ENCODE measurements around the gene PPP1CA.
A peak's percentile ranks its signal among the peaks of the same experiment; 100 is the strongest.

Gene PPP1CA

GRCh38 chr11:67437809-67438157 lies 36.1 kb upstream of the PPP1CA start:
- DNase-seq (no peak), ATAC-seq (no peak)
- Mint-ChIP-seq H3K4me1 (peaks cover 66% of the 10 kb centered on the region), H3K4me3 (peak overlapping the region; percentile 94), H3K36me3 (ENCODE audit: low read depth) (peaks cover 27% of the 10 kb centered on the region), H3K9me3 (no peaks in the 10 kb centered on the region), H3K27me3 (no peaks in the 10 kb centered on the region), H3K27ac (peak overlapping the region; percentile 89)

- Mint-ChIP-seq H3K4me3 (peak within 1 kb of the TSS; percentile 94), H3K9me3 (no peaks in the 10 kb centered on the region), H3K4me1 (peaks cover 68% of the 10 kb centered on the region), H3K27me3 (no peaks in the 10 kb centered on the region), H3K27ac (peak within 1 kb of the TSS; percentile 91), H3K36me3 (ENCODE audit: low read depth) (peaks cover 27% of the 10 kb centered on the region)
- peak; percentile 13 for ATAC-seq
- peak; percentile 77 for DNase-seq
Observed at GRCh38 chr11:67437082-67437808, 35.6 kb upstream of the PPP1CA start, which contains the start of gene PTPRCAP. TSS of gene PTPRCAP (minus strand) at chr11:67437682. CDS start at chr11:67437619, 63 bp downstream.

- peak overlapping the region; percentile 94 for H3K4me3 Mint-ChIP-seq
- DNase-seq (peak; percentile 87), ATAC-seq (peak; percentile 43)
- H3K4me1 Mint-ChIP-seq: peaks cover 71% of the 10 kb centered on the region
- H3K9me3 Mint-ChIP-seq: no peaks in the 10 kb centered on the region
- peaks cover 33% of the 10 kb centered on the region for H3K36me3 Mint-ChIP-seq (ENCODE audit: low read depth)
- no peaks in the 10 kb centered on the region for H3K27me3 Mint-ChIP-seq
- H3K27ac Mint-ChIP-seq: peak overlapping the region; percentile 91
Observed at GRCh38 chr11:67436459-67437081, 34.9 kb upstream of the PPP1CA start.

- Mint-ChIP-seq H3K27ac (peak overlapping the region; percentile 91), H3K4me3 (peak overlapping the region; percentile 94), H3K4me1 (peaks cover 66% of the 10 kb centered on the region), H3K27me3 (no peaks in the 10 kb centered on the region), H3K9me3 (no peaks in the 10 kb centered on the region), H3K36me3 (ENCODE audit: low read depth) (peaks cover 34% of the 10 kb centered on the region)
- no peak for DNase-seq
- peak; percentile 3 for ATAC-seq
Observed at GRCh38 chr11:67435727-67436458, 34.2 kb upstream of the PPP1CA start.

- H3K36me3 Mint-ChIP-seq (ENCODE audit: low read depth): peaks cover 35% of the 10 kb centered on the region
- no peaks in the 10 kb centered on the region for H3K27me3 Mint-ChIP-seq
- H3K9me3 Mint-ChIP-seq: no peaks in the 10 kb centered on the region
- peak; percentile 2 for ATAC-seq
- peak overlapping the region; percentile 94 for H3K4me3 Mint-ChIP-seq
- peak overlapping the region; percentile 91 for H3K27ac Mint-ChIP-seq
- DNase-seq: peak; percentile 69
- H3K4me1 Mint-ChIP-seq: peaks cover 63% of the 10 kb centered on the region
Observed at GRCh38 chr11:67435031-67435726, 33.5 kb upstream of the PPP1CA start.

- no peak for DNase-seq
- Mint-ChIP-seq H3K4me1 (peaks cover 63% of the 10 kb centered on the region), H3K27me3 (no peaks in the 10 kb centered on the region), H3K36me3 (ENCODE audit: low read depth) (peaks cover 34% of the 10 kb centered on the region), H3K27ac (peak overlapping the region; percentile 76), H3K4me3 (peak overlapping the region; percentile 58), H3K9me3 (no peaks in the 10 kb centered on the region)
- peak; percentile 5 for ATAC-seq
Observed at GRCh38 chr11:67434395-67434881, 32.8 kb upstream of the PPP1CA start.

GRCh38 chr11:67433536-67434394 lies 32.1 kb upstream of the PPP1CA start:
- Mint-ChIP-seq H3K4me3 (peak overlapping the region; percentile 58), H3K9me3 (no peaks in the 10 kb centered on the region), H3K4me1 (peaks cover 61% of the 10 kb centered on the region), H3K27ac (peak overlapping the region; percentile 76), H3K27me3 (no peaks in the 10 kb centered on the region), H3K36me3 (ENCODE audit: low read depth) (peaks cover 28% of the 10 kb centered on the region)
- no peak for ATAC-seq
- DNase-seq: no peak

GRCh38 chr11:67432655-67433349 lies 31.1 kb upstream of the PPP1CA start:
- Mint-ChIP-seq H3K4me3 (no peak overlapping the region), H3K9me3 (no peaks in the 10 kb centered on the region), H3K27ac (peak overlapping the region; percentile 39), H3K4me1 (peaks cover 62% of the 10 kb centered on the region), H3K27me3 (peaks cover 2% of the 10 kb centered on the region), H3K36me3 (ENCODE audit: low read depth) (peaks cover 28% of the 10 kb centered on the region)
- ATAC-seq: no peak
- DNase-seq: no peak

GRCh38 chr11:67431346-67432249 lies 29.9 kb upstream of the PPP1CA start:
- no peak for ATAC-seq
- H3K36me3 Mint-ChIP-seq (ENCODE audit: low read depth): peaks cover 24% of the 10 kb centered on the region
- peak overlapping the region; percentile 76 for H3K27ac Mint-ChIP-seq
- peaks cover 2% of the 10 kb centered on the region for H3K27me3 Mint-ChIP-seq
- no peak for DNase-seq
- H3K4me3 Mint-ChIP-seq: peak overlapping the region; percentile 14
- no peaks in the 10 kb centered on the region for H3K9me3 Mint-ChIP-seq
- peaks cover 68% of the 10 kb centered on the region for H3K4me1 Mint-ChIP-seq

GRCh38 chr11:67429722-67430121 lies 28.1 kb upstream of the PPP1CA start:
- Mint-ChIP-seq H3K9me3 (no peaks in the 10 kb centered on the region), H3K36me3 (ENCODE audit: low read depth) (peaks cover 13% of the 10 kb centered on the region), H3K4me3 (peak overlapping the region; percentile 97), H3K27me3 (peaks cover 2% of the 10 kb centered on the region), H3K27ac (peak overlapping the region; percentile 98), H3K4me1 (peaks cover 55% of the 10 kb centered on the region)
- DNase-seq (no peak), ATAC-seq (no peak)

GRCh38 chr11:67429038-67429668 lies 27.5 kb upstream of the PPP1CA start:
- peaks cover 13% of the 10 kb centered on the region for H3K36me3 Mint-ChIP-seq (ENCODE audit: low read depth)
- H3K9me3 Mint-ChIP-seq: no peaks in the 10 kb centered on the region
- ATAC-seq (no peak), DNase-seq (no peak)
- peak overlapping the region; percentile 98 for H3K27ac Mint-ChIP-seq
- H3K4me1 Mint-ChIP-seq: peaks cover 49% of the 10 kb centered on the region
- H3K27me3 Mint-ChIP-seq: peaks cover 2% of the 10 kb centered on the region
- H3K4me3 Mint-ChIP-seq: peak overlapping the region; percentile 97

All from activated naive CD8-positive, alpha-beta T cell treated with anti-CD3 and anti-CD28 coated beads, Interleukin-2, amount 50 U/mL, for 24 hours (primary cell).